Endothelial cell of umbilical vein (primary cell): ENCODE data around the gene SH3BGRL2. TPM values are rescaled to one million over a fixed set of nuclear protein-coding genes. Genes with fewer than 3 reads are reported as not detected.

ENCODE experiments used
- BruUV-seq: library from RNA; stranded (reverse); fragments of 400-500 nt; replicated peaks from 2 replicates; lab custom pipeline; 2021; lab: Mats Ljungman, UMichigan
- CTCF ChIA-PET: fragments of 300-600, 350-600 bp; sonication (Branson Sonifier 250); formaldehyde crosslinking; loops from one replicate; lab custom pipeline; 2021; ENCODE audit warnings: antibody characterized with exemption, inconsistent platforms; lab: Charles Lee
- POLR2A ChIA-PET: fragments of 300-600, 350-600 bp; sonication (Branson Sonifier 250); formaldehyde crosslinking; loops from one replicate; lab custom pipeline; 2021; ENCODE audit warnings: antibody characterized with exemption, inconsistent platforms; lab: Charles Lee
- DNase-seq: peaks from one replicate; pipeline ENCODE4 v3.0.0-alpha.2; 2011; ENCODE audit warnings: low read depth, low spot score
- FAIRE-seq: peaks from 2 replicates; lab custom pipeline; 2011; peaks lifted over from hg19 to GRCh38; lab: Jason Lieb, UNC
- H2AFZ ChIP-seq: 2 replicates; pipeline ENCODE4 v1.6.0; 2012; ENCODE audit warnings: low read depth, low read length, control low read depth, inconsistent platforms
- H3K27ac ChIP-seq: 2 replicates; pipeline ENCODE4 v1.5.1; 2011; ENCODE audit warnings: low read depth, mild to moderate bottlenecking, control low read depth, low read length, moderate library complexity; ENCODE audit not compliant: insufficient read depth
- H3K27me3 ChIP-seq, 2 experiments: 2 replicates each; pipeline versions ENCODE4 v1.6.0 to v1.6.1; 2011; ENCODE audit warnings: low read length in 2 of 2, mixed read lengths in 1 of 2; ENCODE audit not compliant: control insufficient read depth in 2 of 2, insufficient read depth in 2 of 2
- H3K36me3 ChIP-seq, 2 experiments: 2 replicates in 1 of 2; 3 replicates in 1 of 2; pipeline ENCODE4 v1.5.1; 2011; ENCODE audit warnings: low read length in 2 of 2, mild to moderate bottlenecking in 1 of 2, moderate library complexity in 1 of 2; ENCODE audit not compliant: control insufficient read depth in 2 of 2, insufficient read depth in 2 of 2; ENCODE audit errors: extremely low read depth in 1 of 2
- H3K4me1 ChIP-seq: 3 replicates; pipeline ENCODE4 v1.5.1; 2011; ENCODE audit warnings: mild to moderate bottlenecking, low read length; ENCODE audit not compliant: control insufficient read depth, insufficient read depth; ENCODE audit errors: extremely low read depth
- H3K4me2 ChIP-seq: 2 replicates; pipeline ENCODE4 v1.6.1; 2011; ENCODE audit warnings: low read length, control low read depth, mixed read lengths; ENCODE audit not compliant: insufficient read depth
- H3K4me3 ChIP-seq, 3 experiments: fragments of 200-600 bp in 1 of 3; sonication (generic), shearing (Covaris generic) in 1 of 3; replicated peaks in 1 of 3; 2 replicates each; pipeline ENCODE4 v1.5.1; 2011 to 2016; ENCODE audit warnings: control low read depth in 3 of 3, low read length in 3 of 3, mild to moderate bottlenecking in 2 of 3, inconsistent platforms in 1 of 3, low read depth in 1 of 3, moderate library complexity in 1 of 3; ENCODE audit not compliant: insufficient read depth in 1 of 3
- H3K79me2 ChIP-seq: 2 replicates; pipeline ENCODE4 v1.6.0; 2012; ENCODE audit warnings: low read length, inconsistent platforms; ENCODE audit not compliant: control insufficient read depth, insufficient read depth
- H3K9ac ChIP-seq: replicated peaks from 2 replicates; pipeline ENCODE3; 2011; ENCODE audit warnings: low read length, control low read depth; ENCODE audit not compliant: insufficient read depth; ENCODE audit errors: extremely low read depth
- H3K9me1 ChIP-seq: replicated peaks from 3 replicates; pipeline ENCODE4 v1.6.0; 2011; ENCODE audit warnings: mild to moderate bottlenecking, low read length; ENCODE audit not compliant: control insufficient read depth, insufficient read depth; ENCODE audit errors: extremely low read depth
- H3K9me3 ChIP-seq: replicated peaks from 2 replicates; pipeline ENCODE4 v1.5.1; 2012; ENCODE audit warnings: low read length, inconsistent platforms; ENCODE audit not compliant: control insufficient read depth, insufficient read depth
- H4K20me1 ChIP-seq: replicated peaks from 2 replicates; pipeline ENCODE3; 2011; ENCODE audit warnings: mild to moderate bottlenecking, low read length; ENCODE audit not compliant: control insufficient read depth, insufficient read depth; ENCODE audit errors: extremely low read depth
- CTCF ChIP-seq, 2 donors: IDR thresholded peaks; 1 replicate in 1 of 2; 2 replicates in 1 of 2; pipeline ENCODE4 v1.5.1; 2011; ENCODE audit warnings: low read length in 2 of 2, mild to moderate bottlenecking in 2 of 2, moderate library complexity in 2 of 2, control low read depth in 1 of 2, inconsistent platforms in 1 of 2, low read depth in 1 of 2; ENCODE audit not compliant: insufficient read depth in 1 of 2; ENCODE audit errors: extremely low read depth in 1 of 2
- FOS ChIP-seq: IDR thresholded peaks from 2 replicates; pipeline ENCODE4 v1.6.1; 2011; ENCODE audit warnings: mild to moderate bottlenecking, low read length, moderate library complexity, borderline replicate concordance; ENCODE audit not compliant: insufficient read depth
- GATA2 ChIP-seq: IDR thresholded peaks from 2 replicates; pipeline ENCODE4 v1.7.0; 2011; ENCODE audit warnings: low read depth, mild to moderate bottlenecking, moderate library complexity, mixed read lengths, low read length; ENCODE audit not compliant: insufficient read length, insufficient read depth
- MAX ChIP-seq: IDR thresholded peaks from 2 replicates; pipeline ENCODE4 v1.6.1; 2011; ENCODE audit not compliant: insufficient read depth, insufficient read length
- MYC ChIP-seq: IDR thresholded peaks from one replicate; pipeline ENCODE4 v1.6.1; 2011; ENCODE audit warnings: mild to moderate bottlenecking, low read depth, low read length
- POLR2AphosphoS5 ChIP-seq: IDR thresholded peaks from 2 replicates; pipeline ENCODE4 v1.6.1; 2012; ENCODE audit warnings: low read depth, mild to moderate bottlenecking, control low read depth, low read length, moderate library complexity; ENCODE audit not compliant: insufficient read depth
- dilution Hi-C: fragments of 300-500 bp; cut with MboI; formaldehyde crosslinking; loops from one replicate; pipeline ENCODE4 v1.15.0; 2019; ENCODE audit warnings: low sequenced_read_pairs; ENCODE audit not compliant: extremely low pct_ligation_motif_present
- intact Hi-C: fragments of 100-400 bp; cut with micrococcal nuclease; formaldehyde crosslinking; loops from one replicate; pipeline ENCODE4 v1.10.0; 2022
- polyA plus RNA-seq, 4 experiments: library from polyadenylated mRNA; depleted of rRNA in 3 of 4; stranded (reverse) in 3 of 4; unstranded in 1 of 4; fragments of >200 nt; gene quantifications; 2 replicates each; pipeline versions ENCODE4 v1.2.1 to v1.2.3, GENCODE V29; 2011 to 2012; ENCODE audit warnings: missing spikeins in 1 of 4
- total RNA-seq: library from RNA; stranded (reverse); gene quantifications from 2 replicates; pipeline ENCODE4 v1.2.3, GENCODE V29; 2021

The SH3BGRL2 gene
- total and polyA plus RNA-seq, 2 donors (not counting 3 experiments of a cell fraction or from before 2014, with no cell fraction given): 3.2 to 10.7 TPM

DNA sequence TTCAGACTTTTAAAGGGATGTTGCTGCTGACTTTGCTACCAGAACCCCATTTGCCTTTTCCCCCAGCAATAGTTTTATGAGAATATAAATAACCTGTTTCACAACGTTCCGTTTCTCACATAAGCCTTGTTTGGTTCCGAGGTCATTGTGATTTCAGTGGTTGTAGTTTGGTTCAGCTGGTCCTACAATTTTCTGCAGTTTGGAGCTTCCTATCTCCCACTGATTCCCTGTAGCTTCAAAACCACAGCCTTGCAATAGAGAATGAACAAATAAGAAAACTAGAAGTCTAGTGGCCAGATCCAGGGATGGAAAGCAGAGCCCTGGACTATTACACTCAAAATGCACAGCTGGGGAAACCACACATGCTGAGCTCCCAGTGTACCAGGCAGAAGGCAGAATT lies 24.1 kb upstream of the SH3BGRL2 start:
- FAIRE-seq (no peak), DNase-seq (no peak)
- ChIA-PET POLR2A (no interaction called here), CTCF (interaction anchor here (1.4 kb wide), 1 partner anchor 15 kb away, joined by 5 read pairs; no protein-coding TSS in a partner anchor)
- no peaks in the 10 kb centered on the region for H3K79me2 ChIP-seq
- no peak overlapping the region for H3K4me2 ChIP-seq
- BruUV-seq: no TSS peak
- H3K4me1 ChIP-seq: no peaks in the 10 kb centered on the region
- H3K9ac ChIP-seq: no peak overlapping the region
- H3K27me3 ChIP-seq: no peaks in the 10 kb centered on the region
- H3K27ac ChIP-seq: no peak overlapping the region
- TF ChIP-seq POLR2AphosphoS5: no peak
- no peak for TF ChIP-seq GATA2
- no peak for TF ChIP-seq MYC
- TF ChIP-seq CTCF (IDR thresholded peaks at IDR 0.05; ENCODE audit: extremely low read depth in 1 of 2, insufficient read depth in 1 of 2, low read depth in 1 of 2, low read length in 2 of 2): no peak
- no peak for TF ChIP-seq FOS
- TF ChIP-seq MAX: no peak
- H3K4me3 ChIP-seq: no peak overlapping the region
- H3K9me3 ChIP-seq: no peaks in the 10 kb centered on the region
- no peaks in the 10 kb centered on the region for H3K36me3 ChIP-seq
- dilution Hi-C loops: no loop called here
- H4K20me1 ChIP-seq: no peaks in the 10 kb centered on the region
- H2AFZ ChIP-seq: no peak overlapping the region
- H3K9me1 ChIP-seq: no peaks in the 10 kb centered on the region
- intact Hi-C loops: no loop called here
